ENCODE data around the gene HEPN1. TPM values are rescaled to one million over a fixed set of nuclear protein-coding genes. Genes with fewer than 3 reads are reported as not detected.

The HEPN1 gene
- total RNA-seq, 1 donor from 2014 or later = not detected

- DNase-seq (no peak), ATAC-seq (no peak)
- intact Hi-C loops (cut with micrococcal nuclease) = no loop called here
Measured at GRCh38 chr11:124935548-124936514, 16.8 kb downstream of the HEPN1 start, which contains the start of gene HEPACAM. Gene HEPACAM, minus strand, starts transcription at chr11:124936047. Its CDS starts 41 bp downstream, at chr11:124936006.

GRCh38 chr11:124937336-124937935, 18.4 kb downstream of the HEPN1 start:
- DNase-seq (no peak), ATAC-seq (no peak)
- intact Hi-C loops (cut with micrococcal nuclease) = no loop called here

DNA sequence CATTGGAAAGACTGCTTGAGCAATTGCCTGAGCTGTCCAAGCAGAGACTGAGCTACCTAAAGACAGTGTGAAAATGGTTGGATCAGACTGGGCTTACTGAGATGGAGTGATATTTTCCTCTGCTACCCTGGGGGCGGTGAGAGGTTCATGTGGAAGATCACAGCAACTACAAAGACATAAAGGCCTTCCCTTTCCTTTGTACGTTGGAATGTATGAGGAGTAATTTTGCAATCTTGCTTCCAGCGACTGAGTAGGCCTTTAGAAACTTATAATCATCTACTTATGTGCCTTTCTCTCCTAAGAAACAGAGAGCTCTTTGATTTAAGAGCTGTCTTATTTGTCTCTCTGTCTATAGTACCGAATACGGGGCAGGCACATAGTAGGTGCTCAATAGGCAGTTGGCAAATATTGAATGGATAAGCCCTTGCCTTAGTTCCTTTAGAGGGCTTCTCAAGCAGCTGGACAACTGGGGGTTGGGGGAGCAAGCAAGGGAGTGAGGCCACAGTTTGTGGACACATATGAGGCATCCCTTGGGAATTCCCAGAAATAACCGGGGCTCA, 19.2 kb downstream of the HEPN1 start:
- DNase-seq (no peak), ATAC-seq (no peak)
- intact Hi-C loops (cut with micrococcal nuclease) = no loop called here

- intact Hi-C loops (cut with micrococcal nuclease) = no loop called here
- ATAC-seq = no peak
- no peak for DNase-seq
Measured at GRCh38 chr11:124938970-124939369, 19.9 kb downstream of the HEPN1 start.

GRCh38 chr11:124941703-124942102, 22.7 kb downstream of the HEPN1 start:
- intact Hi-C loops (cut with micrococcal nuclease) = no loop called here
- DNase-seq (no peak), ATAC-seq (no peak)

- DNase-seq (no peak), ATAC-seq (no peak)
- intact Hi-C loops (cut with micrococcal nuclease) = no loop called here
Measured at GRCh38 chr11:124942466-124943253, 23.6 kb downstream of the HEPN1 start.

GRCh38 chr11:124943254-124943616, 24.2 kb downstream of the HEPN1 start:
- DNase-seq (no peak), ATAC-seq (no peak)
- intact Hi-C loops (cut with micrococcal nuclease) = no loop called here

DNA sequence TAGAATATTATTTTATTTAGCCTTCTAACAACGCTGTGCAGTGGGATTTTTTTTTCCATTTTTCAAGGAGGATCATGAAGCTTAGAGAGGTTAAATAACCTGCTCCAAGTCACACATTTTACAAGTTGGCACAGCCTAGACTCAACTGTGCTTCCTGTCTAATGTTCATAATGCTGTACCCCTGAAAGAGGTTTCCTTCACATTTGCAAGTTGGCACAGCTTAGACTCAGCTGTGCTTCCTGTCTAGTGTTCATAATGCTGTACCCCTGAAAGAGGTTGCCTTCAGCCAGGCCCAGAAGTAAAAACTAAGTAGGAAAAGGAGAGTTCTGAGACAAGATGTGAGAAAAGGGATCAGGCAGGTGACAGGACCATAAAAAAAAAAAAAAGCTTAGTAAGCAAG, 24.7 kb downstream of the HEPN1 start:
- intact Hi-C loops (cut with micrococcal nuclease) = no loop called here
- ATAC-seq = no peak

DNA sequence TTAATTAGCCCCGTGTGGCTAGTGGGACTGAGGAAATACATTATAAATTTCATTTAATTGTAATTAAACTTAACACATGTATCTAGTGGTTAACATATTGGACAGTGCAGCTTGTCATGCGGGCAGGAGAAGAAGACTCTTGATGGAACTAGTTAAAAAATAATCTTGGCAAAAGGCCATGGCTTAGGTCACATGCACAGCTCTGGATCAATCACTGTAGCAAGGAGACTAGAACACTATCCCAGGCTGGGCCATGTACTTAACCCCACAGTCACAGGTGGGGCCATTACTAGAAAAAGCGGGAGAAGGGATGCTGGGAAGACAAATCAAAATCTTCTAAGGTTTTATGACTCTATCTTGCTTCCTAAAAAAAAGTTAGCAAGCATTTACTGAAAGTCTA, 25.5 kb downstream of the HEPN1 start:
- ATAC-seq (no peak), DNase-seq (no peak)
- intact Hi-C loops (cut with micrococcal nuclease) = no loop called here

More for the DNA sequence above, 24.7 kb downstream of the HEPN1 start:
- no peak for DNase-seq

- no peak for ATAC-seq
- DNase-seq = no peak
- intact Hi-C loops (cut with micrococcal nuclease) = no loop called here
Measured at GRCh38 chr11:124945826-124946225, 26.8 kb downstream of the HEPN1 start.

DNA sequence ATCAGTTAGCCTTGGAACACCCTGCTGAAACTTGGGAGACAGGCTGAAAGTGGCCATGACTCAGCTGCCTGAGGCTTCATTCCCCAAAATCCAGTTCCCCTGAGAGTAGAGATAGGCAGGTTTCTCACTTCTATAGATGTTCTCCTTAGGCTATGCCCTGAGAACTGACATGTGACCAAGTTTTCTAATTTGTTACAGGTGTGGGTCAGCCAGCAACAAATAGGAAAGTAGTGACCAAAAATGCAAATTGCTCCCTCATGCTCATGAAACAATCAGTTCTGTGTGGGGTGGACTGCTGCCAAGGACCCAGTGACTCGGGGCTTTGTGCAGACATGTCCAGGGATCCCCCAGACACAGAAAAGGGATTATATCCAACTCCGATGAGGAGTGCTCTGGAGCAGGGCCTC, 27.7 kb downstream of the HEPN1 start:
- ATAC-seq (no peak), DNase-seq (no peak)
- intact Hi-C loops (cut with micrococcal nuclease) = no loop called here

DNA sequence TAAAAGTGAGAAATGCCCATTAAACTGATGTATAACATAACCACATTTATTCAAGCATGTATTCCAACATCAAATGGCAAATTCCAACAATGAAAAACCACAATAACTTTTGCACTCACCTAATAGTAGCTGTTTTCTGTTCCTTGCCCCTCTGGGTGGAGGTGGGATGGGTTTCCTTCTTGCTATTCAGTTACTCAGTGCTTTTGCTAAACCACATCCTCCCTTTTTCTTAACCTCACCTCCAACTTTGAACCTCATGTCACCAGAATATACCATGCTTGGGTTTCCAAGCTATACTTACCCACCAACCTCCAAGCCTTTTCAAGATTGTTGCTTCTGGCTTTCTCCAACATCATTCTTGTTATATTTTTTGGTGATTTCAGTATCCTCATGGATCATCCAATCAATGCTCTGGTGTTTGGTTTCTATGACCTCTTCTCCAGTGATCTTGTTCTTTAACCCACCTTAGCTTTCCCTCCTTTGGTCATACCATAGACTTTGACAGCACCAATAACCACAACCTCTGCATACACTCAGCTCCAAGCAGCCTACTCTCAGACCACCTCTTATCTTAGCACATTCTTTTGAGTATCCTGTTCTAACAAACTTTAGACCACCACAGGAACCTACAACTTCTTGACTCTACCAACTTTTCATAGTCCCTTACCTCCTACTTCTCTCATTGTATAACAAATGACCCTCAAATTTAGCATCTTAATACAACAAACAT, 31.7 kb downstream of the HEPN1 start:
- no peak for ATAC-seq
- intact Hi-C loops (cut with micrococcal nuclease) = no loop called here

DNA sequence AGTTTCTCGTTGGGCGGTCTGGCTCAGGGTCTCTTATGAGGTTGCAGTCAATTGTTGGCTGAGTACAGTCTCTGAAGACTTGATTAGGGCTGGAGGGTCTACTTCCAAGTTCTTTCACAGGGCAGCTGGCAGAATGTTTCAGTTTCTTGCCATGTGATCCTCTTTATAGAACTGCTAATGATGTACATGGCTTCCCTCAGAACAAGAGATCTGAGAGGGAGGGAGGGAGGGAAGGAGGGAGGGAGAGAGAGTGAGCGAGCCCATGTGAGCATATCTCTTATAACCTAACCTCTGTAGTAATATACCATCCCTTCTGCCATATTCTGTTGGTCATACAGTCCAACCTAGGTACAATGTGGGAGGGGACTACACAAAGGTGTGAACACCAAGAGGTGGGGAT, 32.3 kb downstream of the HEPN1 start:
- no peak for DNase-seq
- intact Hi-C loops (cut with micrococcal nuclease) = no loop called here
- ATAC-seq = no peak

More for the DNA sequence above, 31.7 kb downstream of the HEPN1 start:
- DNase-seq = no peak

- peak; percentile 100 for ATAC-seq
- intact Hi-C loops (cut with micrococcal nuclease) = no loop called here
Measured at GRCh38 chr11:124953753-124954589, 34.9 kb downstream of the HEPN1 start, which contains the start of gene CCDC15. Gene CCDC15, plus strand, starts transcription at chr11:124954202. Its CDS starts 531 bp downstream, at chr11:124954733.

DNA sequence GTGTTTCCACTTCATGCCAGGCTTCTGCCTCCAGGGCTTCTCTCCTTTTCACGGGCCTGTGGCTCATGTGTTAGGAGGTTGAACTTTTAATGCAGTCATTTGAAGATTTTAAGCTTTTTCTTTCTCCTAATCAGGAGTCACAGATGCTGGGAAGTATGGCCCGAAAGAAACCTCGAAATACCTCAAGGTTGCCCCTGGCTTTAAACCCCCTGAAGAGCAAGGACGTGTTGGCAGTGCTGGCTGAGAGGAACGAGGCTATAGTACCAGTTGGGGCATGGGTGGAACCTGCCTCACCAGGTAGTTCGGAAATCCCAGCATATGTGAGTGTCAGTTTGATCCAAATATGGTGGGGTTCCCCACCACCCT, 35.5 kb downstream of the HEPN1 start:
- DNase-seq (no peak), ATAC-seq (no peak)
- intact Hi-C loops (cut with micrococcal nuclease) = no loop called here

More at GRCh38 chr11:124953753-124954589, 34.9 kb downstream of the HEPN1 start, which contains the start of gene CCDC15:
- peak; percentile 97 for DNase-seq

DNA sequence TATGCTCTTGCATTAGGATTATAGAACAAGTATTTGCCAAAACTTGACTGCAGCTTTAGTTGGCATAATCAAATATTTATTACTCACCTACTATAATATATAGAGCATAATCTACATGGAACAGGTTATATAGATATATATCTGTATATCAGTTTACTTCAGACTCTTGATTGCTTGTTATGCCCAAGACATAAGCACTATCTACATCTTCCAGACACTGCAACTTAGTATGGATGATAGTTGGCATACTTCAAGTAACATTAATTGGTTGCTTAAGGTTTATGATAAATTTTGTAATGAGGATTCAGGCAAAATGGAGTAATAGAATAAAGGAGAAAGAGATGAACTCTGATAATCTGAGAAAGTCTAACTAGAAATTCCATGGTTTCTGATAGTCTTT, 36.0 kb downstream of the HEPN1 start:
- intact Hi-C loops (cut with micrococcal nuclease) = no loop called here
- DNase-seq = no peak
- no peak for ATAC-seq

DNA sequence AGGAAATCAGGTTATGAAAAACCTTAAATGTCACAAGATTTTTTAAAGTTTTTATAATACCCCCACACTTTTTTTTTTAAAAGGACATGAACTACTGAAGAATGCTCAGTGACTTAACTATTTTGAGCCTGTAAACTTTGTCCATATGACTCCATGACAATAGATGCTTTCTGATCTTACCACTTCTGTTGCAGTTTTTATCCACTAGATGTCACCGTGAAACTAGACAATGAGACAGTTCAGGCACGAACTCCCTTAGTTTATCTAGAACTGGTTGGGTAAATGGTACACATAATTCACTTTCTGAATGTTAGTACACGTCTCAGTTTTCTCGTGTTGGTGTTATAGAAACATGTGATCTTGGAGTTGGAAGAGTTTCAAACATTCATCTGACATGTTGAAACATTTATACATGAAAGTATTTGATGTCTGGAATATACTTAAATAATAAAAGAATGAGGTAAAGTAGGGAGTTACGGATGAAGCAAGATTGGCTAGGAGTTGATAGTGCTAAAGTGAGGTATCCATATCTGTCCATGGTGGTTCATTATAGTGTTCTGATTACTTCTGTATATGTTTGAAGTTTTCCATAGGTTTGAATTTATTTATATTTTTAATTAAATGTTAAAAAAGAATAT, 43.0 kb downstream of the HEPN1 start:
- no peak for DNase-seq
- intact Hi-C loops (cut with micrococcal nuclease) = no loop called here
- ATAC-seq = peak; percentile 74
